Stomach (tissue), 9 donors: ENCODE measurements around the gene PDE4D. TPM values are rescaled to one million over a fixed set of nuclear protein-coding genes. Genes with fewer than 3 reads are reported as not detected.
A peak's percentile ranks its signal among the peaks of the same experiment; 100 is the strongest.

Experiments used
- DNase-seq, 2 donors: peaks; one replicate each; pipeline versions ENCODE4 v3.0.0 to v3.0.0-alpha.2; 2013 to 2019
- H3K27ac ChIP-seq, 5 donors: fragments of 200-600 bp in 4 of 5; sonication (generic) in 4 of 5; one replicate each; pipeline ENCODE4 v1.5.1; 2013 to 2019; ENCODE audit warnings: mild to moderate bottlenecking in 1 of 5, moderate library complexity in 1 of 5
- H3K27me3 ChIP-seq, 3 donors: fragments of 200-600 bp; sonication (generic); one replicate each; pipeline ENCODE4 v1.5.1; 2017 to 2019; ENCODE audit warnings: mixed run types in 1 of 3
- H3K36me3 ChIP-seq, 4 donors: fragments of 200-600 bp; sonication (generic); 1 replicate in 3 of 4; 2 replicates in 1 of 4; pipeline ENCODE4 v1.5.1; 2016 to 2019
- H3K4me1 ChIP-seq, 4 donors: fragments of 200-600 bp; sonication (generic); one replicate each; pipeline ENCODE4 v1.5.1; 2016 to 2019
- H3K4me3 ChIP-seq, 4 donors: fragments of 200-600 bp; sonication (generic) in 3 of 4; one replicate each; pipeline ENCODE4 v1.5.1; 2016 to 2019; ENCODE audit warnings: mild to moderate bottlenecking in 1 of 4
- H3K9me3 ChIP-seq, 4 donors: fragments of 200-600 bp; sonication (generic); one replicate each; pipeline ENCODE4 v1.5.1; 2016 to 2019
- EP300 ChIP-seq: sonication (generic); formaldehyde crosslinking; IDR thresholded peaks from one replicate; pipeline ENCODE4 v1.6.1; 2017; ENCODE audit warnings: antibody characterized with exemption
- POLR2A ChIP-seq, 4 donors: fragments of 450-650 bp; IDR thresholded peaks; one replicate each; pipeline ENCODE4 v1.6.1; 2016; ENCODE audit warnings: antibody characterized with exemption in 4 of 4, control low read depth in 2 of 4, mild to moderate bottlenecking in 1 of 4, moderate library complexity in 1 of 4
- POLR2AphosphoS5 ChIP-seq, 3 donors: sonication (generic); formaldehyde crosslinking; IDR thresholded peaks; one replicate each; pipeline ENCODE4 v1.6.1; 2016; ENCODE audit warnings: antibody characterized with exemption in 3 of 3
- WGBS, 5 donors: extraction: QIAGEN DNeasy Blood & Tissue Kit in 3 of 5; methylation state at CpG; one replicate each; pipeline versions ENCODE4 v1.1.5 to v1.1.7; 2013 to 2018; 5-methylcytosine and 5-hydroxymethylcytosine counted together
- intact Hi-C: fragments of 100-400 bp; cut with DNase I; formaldehyde crosslinking; loops from one replicate; pipeline ENCODE4 v1.15.1; 2023; ENCODE audit warnings: low total_unique reads
- polyA plus RNA-seq, 3 donors: library from polyadenylated mRNA; stranded (reverse); fragments of 200-250 nt; gene quantifications; one replicate each; pipeline ENCODE4 v1.2.3, GENCODE V29; 2013
- total RNA-seq, 5 donors: library from RNA; depleted of rRNA; stranded (reverse); fragments of >200 nt; gene quantifications; one replicate each; pipeline versions ENCODE4 v1.1.0 to v1.2.3, GENCODE V29; 2014 to 2016
- TF ChIP-seq, protein P1 (sequence below), 7 experiments: fragments of 450-650 bp in 4 of 7; fragments of 200-600 bp in 3 of 7; sonication (generic) in 3 of 7; IDR thresholded peaks; one replicate each; pipeline ENCODE4 v1.5.1; 2016 to 2019; ENCODE audit warnings: antibody characterized with exemption in 7 of 7, control low read depth in 2 of 7, mild to moderate bottlenecking in 1 of 7
- donor health status: healthy with polysubstance abuse.
- donor health status: Bipolar disorder and iron deficiency.
- donor health status: healthy.

Gene PDE4D
- total and polyA plus RNA-seq, 8 donors = 3.1 to 147 (median 97.3) TPM

DNA sequence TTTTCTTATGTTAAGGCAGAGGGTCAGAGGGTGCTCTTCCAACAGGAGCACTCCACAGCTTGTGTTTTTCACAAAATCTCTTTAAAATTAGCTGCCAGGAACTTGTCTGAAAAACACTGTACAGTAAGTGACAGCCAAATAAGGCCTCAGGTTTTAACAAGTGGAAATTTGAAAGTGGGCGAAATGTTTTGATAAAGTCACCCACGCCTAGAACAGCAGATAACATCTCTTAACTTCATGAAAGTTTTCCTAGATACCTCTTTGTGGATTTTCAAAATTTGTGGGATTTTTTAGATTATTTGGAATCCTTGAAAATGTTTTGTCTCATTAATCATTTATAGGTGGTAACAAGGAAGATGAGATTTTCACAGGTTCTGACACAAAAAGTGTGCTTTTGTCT is 121.3 kb downstream of the PDE4D start:
- Histone ChIP-seq H3K27me3 (no peaks in the 10 kb centered on the region), H3K4me1 (peaks cover 1 to 20% (median 14%) of the 10 kb centered on the region in 4 donors), H3K9me3 (no peaks in the 10 kb centered on the region), H3K4me3 (no peak overlapping the region), H3K36me3 (no peaks in the 10 kb centered on the region), H3K27ac (no peak overlapping the region)
- no peak for DNase-seq
- TF ChIP-seq POLR2AphosphoS5 (IDR thresholded peaks at IDR 0.05) (no peak), EP300 (no peak), POLR2A (IDR thresholded peaks at IDR 0.05) (no peak)
- TF ChIP-seq, protein P1, sequence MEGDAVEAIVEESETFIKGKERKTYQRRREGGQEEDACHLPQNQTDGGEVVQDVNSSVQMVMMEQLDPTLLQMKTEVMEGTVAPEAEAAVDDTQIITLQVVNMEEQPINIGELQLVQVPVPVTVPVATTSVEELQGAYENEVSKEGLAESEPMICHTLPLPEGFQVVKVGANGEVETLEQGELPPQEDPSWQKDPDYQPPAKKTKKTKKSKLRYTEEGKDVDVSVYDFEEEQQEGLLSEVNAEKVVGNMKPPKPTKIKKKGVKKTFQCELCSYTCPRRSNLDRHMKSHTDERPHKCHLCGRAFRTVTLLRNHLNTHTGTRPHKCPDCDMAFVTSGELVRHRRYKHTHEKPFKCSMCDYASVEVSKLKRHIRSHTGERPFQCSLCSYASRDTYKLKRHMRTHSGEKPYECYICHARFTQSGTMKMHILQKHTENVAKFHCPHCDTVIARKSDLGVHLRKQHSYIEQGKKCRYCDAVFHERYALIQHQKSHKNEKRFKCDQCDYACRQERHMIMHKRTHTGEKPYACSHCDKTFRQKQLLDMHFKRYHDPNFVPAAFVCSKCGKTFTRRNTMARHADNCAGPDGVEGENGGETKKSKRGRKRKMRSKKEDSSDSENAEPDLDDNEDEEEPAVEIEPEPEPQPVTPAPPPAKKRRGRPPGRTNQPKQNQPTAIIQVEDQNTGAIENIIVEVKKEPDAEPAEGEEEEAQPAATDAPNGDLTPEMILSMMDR (IDR thresholded peaks at IDR 0.05) = no peak
- intact Hi-C loops = no loop called here
- WGBS, 5 donors = 57 to 87% (median 79%) methylated on average over 2 of the region's 2 CpGs

DNA sequence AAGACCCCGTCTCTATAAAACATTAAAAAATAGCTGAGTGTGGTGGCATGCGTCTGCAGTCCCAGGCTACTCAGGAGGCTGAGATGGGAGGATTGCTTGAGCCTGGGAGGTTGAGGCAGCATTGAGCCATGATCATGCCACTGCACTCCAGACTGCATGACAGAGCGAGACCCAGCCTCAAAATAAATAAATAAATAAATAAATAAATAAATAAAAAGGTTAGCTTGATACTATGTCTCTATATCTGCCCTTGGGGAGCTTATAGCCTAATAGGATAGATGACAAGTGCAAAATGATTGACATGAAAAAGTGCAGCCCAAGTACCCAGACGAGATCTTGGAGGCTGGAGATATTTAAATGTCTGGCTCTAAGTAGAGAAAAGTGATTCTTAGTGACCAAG is 122.6 kb downstream of the PDE4D start:
- H3K4me1 ChIP-seq = peaks cover 11 to 32% (median 22%) of the 10 kb centered on the region in 4 donors
- H3K27ac ChIP-seq = no peak overlapping the region
- WGBS, 5 donors = 86 to 97% (median 94%) methylated on average over 4 of the region's 4 CpGs
- no peaks in the 10 kb centered on the region for H3K9me3 ChIP-seq
- H3K36me3 ChIP-seq = no peaks in the 10 kb centered on the region
- H3K27me3 ChIP-seq = no peaks in the 10 kb centered on the region
- no peak for DNase-seq
- no peak for TF ChIP-seq POLR2A (IDR thresholded peaks at IDR 0.05)
- TF ChIP-seq EP300 = no peak
- TF ChIP-seq, protein P1 (IDR thresholded peaks at IDR 0.05) = no peak
- no peak for TF ChIP-seq POLR2AphosphoS5 (IDR thresholded peaks at IDR 0.05)
- intact Hi-C loops = no loop called here
- no peak overlapping the region for H3K4me3 ChIP-seq

DNA sequence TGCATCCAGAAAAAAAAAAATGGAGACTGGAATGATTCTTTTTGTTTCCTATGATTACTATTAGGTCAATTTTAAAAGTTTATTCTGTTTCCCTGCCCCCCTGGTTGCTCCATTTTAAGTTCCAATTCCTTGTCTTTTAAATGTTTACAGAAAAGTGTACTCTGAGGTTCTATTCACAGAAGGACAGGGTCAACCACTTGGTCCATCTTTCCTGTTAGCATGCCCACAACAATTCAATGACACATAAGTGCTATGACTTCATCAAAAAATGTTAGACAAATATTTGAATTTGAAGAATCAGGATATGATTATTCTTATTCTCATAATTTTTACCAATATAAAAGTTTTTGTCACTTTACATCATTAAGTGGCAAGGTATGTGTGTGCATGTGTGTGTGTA is 123.7 kb downstream of the PDE4D start:
- intact Hi-C loops = no loop called here
- no peak for DNase-seq
- Histone ChIP-seq H3K27ac (no peak overlapping the region), H3K36me3 (no peaks in the 10 kb centered on the region), H3K4me3 (no peak overlapping the region), H3K9me3 (no peaks in the 10 kb centered on the region), H3K4me1 (peaks cover 11 to 42% (median 27%) of the 10 kb centered on the region in 4 donors), H3K27me3 (no peaks in the 10 kb centered on the region)
- TF ChIP-seq POLR2A (IDR thresholded peaks at IDR 0.05) (no peak), POLR2AphosphoS5 (IDR thresholded peaks at IDR 0.05) (no peak)

DNA sequence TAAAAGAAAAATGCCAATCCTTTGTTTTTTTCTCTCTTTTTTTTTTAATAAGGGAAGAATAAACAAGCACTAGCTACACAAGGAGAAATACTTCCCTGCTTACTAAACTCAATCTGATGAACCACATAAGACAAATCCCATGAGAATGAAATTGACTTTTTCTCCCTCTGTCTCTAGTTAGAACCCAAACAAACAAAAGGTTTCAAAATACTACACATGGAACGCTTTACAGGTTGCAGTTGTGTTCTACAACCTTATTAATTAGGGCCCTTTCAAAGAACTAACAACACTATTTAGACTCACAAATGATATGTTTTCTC is 124.5 kb downstream of the PDE4D start:
- whole genome bisulfite sequencing, 5 donors = 15 to 40% (median 18%) methylated on average over 1 of the region's 1 CpG
- intact Hi-C loops = no loop called here
- TF ChIP-seq EP300 = no peak
- no peak for TF ChIP-seq POLR2AphosphoS5 (IDR thresholded peaks at IDR 0.05)
- TF ChIP-seq POLR2A (IDR thresholded peaks at IDR 0.05) = no peak
- TF ChIP-seq, protein P1 (IDR thresholded peaks at IDR 0.05) = no peak
- Histone ChIP-seq H3K9me3 (no peaks in the 10 kb centered on the region), H3K27ac (peak overlapping the region; percentile 83 to 88 (median 85)), H3K4me3 (peak overlapping the region; percentile 56 to 64 (median 62)), H3K27me3 (no peaks in the 10 kb centered on the region), H3K36me3 (no peaks in the 10 kb centered on the region), H3K4me1 (peaks cover 11 to 50% (median 27%) of the 10 kb centered on the region in 4 donors)
- DNase-seq = no peak

DNA sequence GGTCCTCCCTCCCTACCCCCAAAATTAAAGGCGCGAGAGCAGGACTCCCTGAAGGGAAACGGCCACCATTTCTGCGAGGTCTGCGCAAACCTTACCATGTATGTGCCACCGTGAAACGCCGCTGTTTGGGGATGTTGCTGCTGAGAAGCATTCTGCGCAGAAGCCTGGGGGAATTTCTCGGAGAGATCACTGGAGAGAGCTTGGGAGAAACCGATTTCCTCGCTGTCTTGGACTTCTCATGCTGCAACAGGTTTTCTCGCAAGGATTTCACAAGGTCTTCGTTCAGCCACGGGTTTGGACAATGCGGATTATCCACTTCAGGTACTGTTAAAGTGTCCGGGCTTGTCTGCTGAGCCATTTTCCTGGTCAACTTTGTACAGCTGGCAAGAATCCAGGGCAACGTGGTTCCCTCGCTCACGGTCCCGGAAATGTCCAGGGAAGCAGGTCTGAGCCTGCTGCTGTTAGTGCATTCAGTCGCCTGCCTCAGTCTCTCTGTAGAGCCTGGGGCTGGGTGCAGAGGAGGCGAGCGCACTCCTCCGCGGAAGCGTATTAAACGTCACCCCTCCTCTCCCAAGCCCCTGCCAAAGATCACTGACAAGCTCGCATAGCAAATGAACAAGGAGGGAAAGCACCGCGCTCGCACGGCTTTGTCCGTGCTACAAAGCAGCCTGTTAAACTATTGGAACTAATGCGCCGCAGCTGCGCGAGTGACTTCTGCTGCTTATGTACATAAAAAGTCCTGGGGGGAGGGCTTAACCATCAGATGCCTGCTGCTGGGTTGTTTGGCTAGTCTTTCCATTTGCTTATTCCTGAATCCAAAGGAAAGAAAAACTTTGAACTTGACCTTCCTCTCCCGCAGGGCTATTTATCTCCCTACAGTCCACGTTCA is 125.1 kb downstream of the PDE4D start:
- 1 to 5% (median 2%) methylated on average over 29 to 40 of the region's 40 CpGs for WGBS, 5 donors
- H3K36me3 ChIP-seq = no peaks in the 10 kb centered on the region
- peaks cover 11 to 55% (median 27%) of the 10 kb centered on the region in 4 donors for H3K4me1 ChIP-seq
- no peaks in the 10 kb centered on the region for H3K9me3 ChIP-seq
- no peaks in the 10 kb centered on the region for H3K27me3 ChIP-seq
- peak overlapping the region; percentile 83 to 88 (median 85) for H3K27ac ChIP-seq
- TF ChIP-seq POLR2AphosphoS5 (IDR thresholded peaks at IDR 0.05) (peak in 2 of 3 donors; percentile 32 to 74), POLR2A (IDR thresholded peaks at IDR 0.05) (peak in 1 of 4 donors; percentile 37), EP300 (no peak)
- intact Hi-C loops = no loop called here
- H3K4me3 ChIP-seq = peak overlapping the region; percentile 56 to 64 (median 62)
- peak; percentile 76 to 93 for DNase-seq
